Peyer's patch (tissue), 4 donors: Measurements from ENCODE around the gene RNLS.

Experiments
- CTCF ChIP-seq, 6 experiments: fragments of 450-650 bp in 4 of 6; fragments of 200-600 bp in 2 of 6; sonication (generic) in 1 of 6; IDR thresholded peaks; one replicate each; pipeline ENCODE4 v1.5.1; 2017 to 2019; ENCODE audit warnings: antibody characterized with exemption in 6 of 6, mild to moderate bottlenecking in 3 of 6, moderate library complexity in 1 of 6
- POLR2A ChIP-seq, 2 donors: fragments of 450-650 bp; IDR thresholded peaks; one replicate each; pipeline ENCODE4 v1.5.1; 2017; ENCODE audit warnings: antibody characterized with exemption in 2 of 2, mild to moderate bottlenecking in 2 of 2, moderate library complexity in 2 of 2

- TF ChIP-seq POLR2A (IDR thresholded peaks at IDR 0.05) = no peak
- TF ChIP-seq CTCF (IDR thresholded peaks at IDR 0.05) = no peak
Observed at GRCh38 chr10:88474884-88475844, 108.0 kb downstream of the RNLS start.
